GM23338 (cell line): ENCODE data around the gene OR4E1. TPM values are rescaled to one million over a fixed set of nuclear protein-coding genes. Genes with fewer than 3 reads are reported as not detected.
"Not testable (repeated sequence)": the region's sequence is repeated elsewhere in the genome, so short reads cannot be mapped to it uniquely, and the experiment has no call there.

Experiments used
- ATAC-seq: fragments of 200-7000 bp; cut with Tn5 transposase; 3 replicates; pipeline ENCODE4 v1.9.1; 2020
- DNase-seq: peaks from one replicate; pipeline ENCODE4 v3.0.0-alpha.2; 2015; ENCODE audit warnings: low spot score
- H2AFZ ChIP-seq: fragments of 200-600 bp; sonication (generic); 2 replicates; pipeline ENCODE4 v1.8.0; 2016; ENCODE audit warnings: antibody characterized with exemption, mild to moderate bottlenecking, moderate library complexity
- H3F3A ChIP-seq: fragments of 200-600 bp; sonication (generic); replicated peaks from 2 replicates; pipeline ENCODE4 v1.8.0; 2017; ENCODE audit warnings: antibody characterized with exemption, mixed run types, low read depth
- H3K27ac ChIP-seq: fragments of 200-600 bp; sonication (generic); 2 replicates; pipeline ENCODE4 v1.6.1; 2016; ENCODE audit warnings: low read depth
- H3K27me3 ChIP-seq: fragments of 200-600 bp; sonication (generic); 2 replicates; pipeline ENCODE4 v1.8.0; 2016; ENCODE audit warnings: mild to moderate bottlenecking, mixed run types, moderate library complexity; ENCODE audit not compliant: insufficient read depth
- H3K36me3 ChIP-seq: fragments of 200-600 bp; sonication (generic); 2 replicates; pipeline ENCODE4 v1.8.0; 2016; ENCODE audit warnings: mild to moderate bottlenecking; ENCODE audit not compliant: insufficient read depth
- H3K4me1 ChIP-seq: fragments of 200-600 bp; sonication (generic); 2 replicates; pipeline ENCODE4 v1.8.0; 2016; ENCODE audit warnings: mild to moderate bottlenecking, moderate library complexity; ENCODE audit not compliant: insufficient read depth
- H3K4me2 ChIP-seq: fragments of 200-600 bp; sonication (generic); 2 replicates; pipeline ENCODE4 v1.7.1; 2017; ENCODE audit warnings: mixed run types
- H3K4me3 ChIP-seq: fragments of 200-600 bp; sonication (generic); 2 replicates; pipeline ENCODE4 v1.6.1; 2016; ENCODE audit warnings: mixed run types
- H3K79me2 ChIP-seq: fragments of 200-600 bp; sonication (generic); replicated peaks from 2 replicates; pipeline ENCODE4 v1.8.0; 2017; ENCODE audit warnings: mild to moderate bottlenecking; ENCODE audit not compliant: insufficient read depth
- H3K9me2 ChIP-seq: fragments of 200-600 bp; sonication (generic); 2 replicates; pipeline ENCODE4 v1.8.0; 2017; ENCODE audit not compliant: insufficient read depth
- H4K20me1 ChIP-seq: fragments of 200-600 bp; sonication (generic); replicated peaks from 2 replicates; pipeline ENCODE4 v1.8.0; 2017; ENCODE audit warnings: mild to moderate bottlenecking; ENCODE audit not compliant: insufficient read depth
- H3K27ac Mint-ChIP-seq: 2 replicates; pipeline ENCODE4 v1.8.0; 2020; ENCODE audit warnings: inconsistent platforms, mild to moderate bottlenecking, moderate library complexity, mixed read lengths
- H3K27me3 Mint-ChIP-seq: 3 replicates; pipeline ENCODE4 v1.8.0; 2022; ENCODE audit warnings: low read depth, mild to moderate bottlenecking, moderate library complexity, mixed read lengths, inconsistent platforms; ENCODE audit not compliant: insufficient read depth, poor library complexity
- H3K36me3 Mint-ChIP-seq: 3 replicates; pipeline ENCODE4 v1.8.0; 2021; ENCODE audit warnings: low read depth, mild to moderate bottlenecking, inconsistent platforms, moderate library complexity, mixed read lengths
- H3K4me1 Mint-ChIP-seq: 3 replicates; pipeline ENCODE4 v1.8.0; 2020; ENCODE audit warnings: mild to moderate bottlenecking, inconsistent platforms, mixed read lengths
- H3K4me3 Mint-ChIP-seq: 3 replicates; pipeline ENCODE4 v1.8.0; 2021; ENCODE audit warnings: moderate library complexity, mild to moderate bottlenecking, inconsistent platforms, mixed read lengths
- H3K9me3 Mint-ChIP-seq: 3 replicates; pipeline ENCODE4 v1.8.0; 2020; ENCODE audit warnings: moderate library complexity, mild to moderate bottlenecking, inconsistent platforms, mixed read lengths
- ETS1 ChIP-seq: IDR thresholded peaks from 2 replicates; pipeline ENCODE4 v1.6.1; 2016; ENCODE audit warnings: antibody characterized with exemption
- EZH2 ChIP-seq: fragments of 200-600 bp; sonication (generic); IDR thresholded peaks from one replicate; pipeline ENCODE4 v1.8.0; 2017; ENCODE audit warnings: antibody characterized with exemption, mild to moderate bottlenecking, low read depth; ENCODE audit not compliant: unreplicated experiment
- EZH2phosphoT487 ChIP-seq: fragments of 200-600 bp; sonication (generic); IDR thresholded peaks from one replicate; pipeline ENCODE4 v1.8.1; 2018; ENCODE audit warnings: antibody characterized with exemption; ENCODE audit not compliant: unreplicated experiment
- JUNB ChIP-seq: IDR thresholded peaks from one replicate; pipeline ENCODE4 v1.6.1; 2016; ENCODE audit warnings: antibody characterized with exemption; ENCODE audit not compliant: unreplicated experiment
- NANOG ChIP-seq: IDR thresholded peaks from 2 replicates; pipeline ENCODE4 v1.6.1; 2016; ENCODE audit warnings: antibody characterized with exemption, borderline replicate concordance
- STAT1 ChIP-seq: IDR thresholded peaks from one replicate; pipeline ENCODE4 v1.6.1; 2016; ENCODE audit warnings: antibody characterized with exemption; ENCODE audit not compliant: unreplicated experiment
- polyA plus RNA-seq: library from polyadenylated mRNA; unstranded; fragments of >200 nt; fragmentation: Nextera tagmentation; extraction: Ambion mirVana; gene quantifications from 2 replicates; pipeline ENCODE4 v1.2.1, GENCODE V29; 2016
- total RNA-seq: library from RNA; depleted of rRNA; stranded (reverse); fragments of >200 nt; shearing (Covaris generic); gene quantifications from 2 replicates; pipeline ENCODE4 v1.2.3, GENCODE V29; 2014
- TF ChIP-seq, protein P1 (sequence below): IDR thresholded peaks from one replicate; pipeline ENCODE4 v1.6.1; 2018; ENCODE audit warnings: antibody characterized with exemption; ENCODE audit not compliant: unreplicated experiment

Gene OR4E1
- total and polyA plus RNA-seq, 2 experiments from 2014 or later: not detected

DNA sequence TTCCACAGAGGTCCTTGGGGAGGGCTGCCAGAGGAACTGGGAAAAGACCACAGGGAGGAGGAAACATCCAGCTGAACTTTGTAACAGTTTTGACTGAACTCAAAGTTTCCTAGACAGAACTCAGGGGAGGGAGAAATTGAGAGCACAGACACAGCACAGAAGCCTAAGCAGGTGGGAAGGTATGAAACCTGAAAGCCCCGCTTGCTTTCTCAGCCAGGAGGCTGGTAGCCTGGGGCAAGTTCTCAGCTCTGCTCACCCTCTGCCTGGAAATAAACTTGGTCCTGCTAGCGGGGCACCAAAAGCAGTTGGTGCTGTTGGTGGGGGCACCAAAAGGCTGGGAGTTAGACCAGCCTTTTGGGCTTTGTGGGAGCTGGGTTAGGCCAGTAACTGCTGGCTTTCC, 25.9 kb upstream of the OR4E1 start (continued):
- TF ChIP-seq EZH2 (no peak), NANOG (no peak), STAT1 (no peak)
- TF ChIP-seq, protein P1, sequence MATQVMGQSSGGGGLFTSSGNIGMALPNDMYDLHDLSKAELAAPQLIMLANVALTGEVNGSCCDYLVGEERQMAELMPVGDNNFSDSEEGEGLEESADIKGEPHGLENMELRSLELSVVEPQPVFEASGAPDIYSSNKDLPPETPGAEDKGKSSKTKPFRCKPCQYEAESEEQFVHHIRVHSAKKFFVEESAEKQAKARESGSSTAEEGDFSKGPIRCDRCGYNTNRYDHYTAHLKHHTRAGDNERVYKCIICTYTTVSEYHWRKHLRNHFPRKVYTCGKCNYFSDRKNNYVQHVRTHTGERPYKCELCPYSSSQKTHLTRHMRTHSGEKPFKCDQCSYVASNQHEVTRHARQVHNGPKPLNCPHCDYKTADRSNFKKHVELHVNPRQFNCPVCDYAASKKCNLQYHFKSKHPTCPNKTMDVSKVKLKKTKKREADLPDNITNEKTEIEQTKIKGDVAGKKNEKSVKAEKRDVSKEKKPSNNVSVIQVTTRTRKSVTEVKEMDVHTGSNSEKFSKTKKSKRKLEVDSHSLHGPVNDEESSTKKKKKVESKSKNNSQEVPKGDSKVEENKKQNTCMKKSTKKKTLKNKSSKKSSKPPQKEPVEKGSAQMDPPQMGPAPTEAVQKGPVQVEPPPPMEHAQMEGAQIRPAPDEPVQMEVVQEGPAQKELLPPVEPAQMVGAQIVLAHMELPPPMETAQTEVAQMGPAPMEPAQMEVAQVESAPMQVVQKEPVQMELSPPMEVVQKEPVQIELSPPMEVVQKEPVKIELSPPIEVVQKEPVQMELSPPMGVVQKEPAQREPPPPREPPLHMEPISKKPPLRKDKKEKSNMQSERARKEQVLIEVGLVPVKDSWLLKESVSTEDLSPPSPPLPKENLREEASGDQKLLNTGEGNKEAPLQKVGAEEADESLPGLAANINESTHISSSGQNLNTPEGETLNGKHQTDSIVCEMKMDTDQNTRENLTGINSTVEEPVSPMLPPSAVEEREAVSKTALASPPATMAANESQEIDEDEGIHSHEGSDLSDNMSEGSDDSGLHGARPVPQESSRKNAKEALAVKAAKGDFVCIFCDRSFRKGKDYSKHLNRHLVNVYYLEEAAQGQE: no peak

GRCh38 chr14:21698538-21698937, 24.9 kb upstream of the OR4E1 start:
- not testable (repeated sequence) for H3K27me3 Mint-ChIP-seq, H4K20me1 ChIP-seq, H3K27ac Mint-ChIP-seq, ATAC-seq, H3K79me2 ChIP-seq, H3K4me3 Mint-ChIP-seq, H3F3A ChIP-seq, H3K4me1 Mint-ChIP-seq, H3K27ac ChIP-seq, H2AFZ ChIP-seq, H3K36me3 ChIP-seq, H3K9me2 ChIP-seq, DNase-seq, H3K9me3 Mint-ChIP-seq, H3K4me2 ChIP-seq, H3K4me3 ChIP-seq, H3K27me3 ChIP-seq, H3K4me1 ChIP-seq, H3K36me3 Mint-ChIP-seq

- H3K36me3 ChIP-seq: not testable (repeated sequence)
These were observed 24.0 kb upstream of the OR4E1 start for GRCh38 chr14:21697662-21698061.

DNA sequence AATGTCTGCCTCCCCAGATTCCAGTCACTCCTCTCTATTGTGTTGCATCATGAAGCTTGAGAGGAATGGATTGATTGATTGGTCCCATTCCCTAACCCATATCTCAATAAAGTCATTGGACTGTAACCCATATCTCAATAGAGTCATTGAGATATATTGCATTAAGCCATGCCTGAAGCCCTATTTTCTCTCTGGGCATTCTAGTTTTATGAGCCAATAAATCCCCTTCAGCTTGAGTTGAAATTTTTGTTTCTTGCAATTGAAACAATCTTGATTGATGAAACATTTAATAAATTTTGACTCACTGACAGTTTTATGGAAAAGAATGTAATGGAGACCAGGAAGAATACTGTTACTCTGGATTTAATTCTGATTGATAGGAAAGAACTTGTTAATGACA, 20.8 kb upstream of the OR4E1 start:
- Mint-ChIP-seq H3K27ac (no peak overlapping the region), H3K4me3 (no peak overlapping the region), H3K36me3 (no peaks in the 10 kb centered on the region), H3K27me3 (peaks cover 3% of the 10 kb centered on the region), H3K4me1 (no peaks in the 10 kb centered on the region), H3K9me3 (peaks cover 3% of the 10 kb centered on the region; the same call in 2 of the 3 replicates)
- Histone ChIP-seq H3K9me2 (no peaks in the 10 kb centered on the region), H2AFZ (no peak overlapping the region), H3K4me1 (no peaks in the 10 kb centered on the region), H4K20me1 (no peaks in the 10 kb centered on the region), H3K36me3 (no peaks in the 10 kb centered on the region), H3K4me3 (no peak overlapping the region), H3K27me3 (no peaks in the 10 kb centered on the region), H3F3A (no peaks in the 10 kb centered on the region), H3K79me2 (no peaks in the 10 kb centered on the region), H3K4me2 (no peak overlapping the region), H3K27ac (no peak overlapping the region)
- DNase-seq (no peak), ATAC-seq (no peak)
- TF ChIP-seq EZH2 (no peak), EZH2phosphoT487 (no peak), STAT1 (no peak), JUNB (no peak), ETS1 (no peak), NANOG (no peak)

More at GRCh38 chr14:21697662-21698061, 24.0 kb upstream of the OR4E1 start:
- H3K4me2 ChIP-seq, ATAC-seq, H3K27me3 ChIP-seq, H3K4me1 Mint-ChIP-seq, H3K79me2 ChIP-seq, H3K9me2 ChIP-seq, H3K4me1 ChIP-seq, DNase-seq, H3K4me3 ChIP-seq, H3F3A ChIP-seq, H3K4me3 Mint-ChIP-seq, H3K9me3 Mint-ChIP-seq, H2AFZ ChIP-seq, H3K27me3 Mint-ChIP-seq, H3K27ac ChIP-seq, H4K20me1 ChIP-seq, H3K27ac Mint-ChIP-seq, H3K36me3 Mint-ChIP-seq: not testable (repeated sequence)
